GM23338 (cell line): Measurements from ENCODE around the gene TAF9B. TPM values are rescaled to one million over a fixed set of nuclear protein-coding genes. Genes with fewer than 3 reads are reported as not detected.

Source experiments
- ATAC-seq: fragments of 200-7000 bp; cut with Tn5 transposase; 3 replicates; pipeline ENCODE4 v1.9.1; 2020
- DNase-seq: peaks from one replicate; pipeline ENCODE4 v3.0.0-alpha.2; 2015; ENCODE audit warnings: low spot score
- H2AFZ ChIP-seq: fragments of 200-600 bp; sonication (generic); 2 replicates; pipeline ENCODE4 v1.8.0; 2016; ENCODE audit warnings: antibody characterized with exemption, mild to moderate bottlenecking, moderate library complexity
- H3F3A ChIP-seq: fragments of 200-600 bp; sonication (generic); replicated peaks from 2 replicates; pipeline ENCODE4 v1.8.0; 2017; ENCODE audit warnings: antibody characterized with exemption, mixed run types, low read depth
- H3K27ac ChIP-seq: fragments of 200-600 bp; sonication (generic); 2 replicates; pipeline ENCODE4 v1.6.1; 2016; ENCODE audit warnings: low read depth
- H3K27me3 ChIP-seq: fragments of 200-600 bp; sonication (generic); 2 replicates; pipeline ENCODE4 v1.8.0; 2016; ENCODE audit warnings: mild to moderate bottlenecking, mixed run types, moderate library complexity; ENCODE audit not compliant: insufficient read depth
- H3K36me3 ChIP-seq: fragments of 200-600 bp; sonication (generic); 2 replicates; pipeline ENCODE4 v1.8.0; 2016; ENCODE audit warnings: mild to moderate bottlenecking; ENCODE audit not compliant: insufficient read depth
- H3K4me1 ChIP-seq: fragments of 200-600 bp; sonication (generic); 2 replicates; pipeline ENCODE4 v1.8.0; 2016; ENCODE audit warnings: mild to moderate bottlenecking, moderate library complexity; ENCODE audit not compliant: insufficient read depth
- H3K4me2 ChIP-seq: fragments of 200-600 bp; sonication (generic); 2 replicates; pipeline ENCODE4 v1.7.1; 2017; ENCODE audit warnings: mixed run types
- H3K4me3 ChIP-seq: fragments of 200-600 bp; sonication (generic); 2 replicates; pipeline ENCODE4 v1.6.1; 2016; ENCODE audit warnings: mixed run types
- H3K79me2 ChIP-seq: fragments of 200-600 bp; sonication (generic); replicated peaks from 2 replicates; pipeline ENCODE4 v1.8.0; 2017; ENCODE audit warnings: mild to moderate bottlenecking; ENCODE audit not compliant: insufficient read depth
- H3K9me2 ChIP-seq: fragments of 200-600 bp; sonication (generic); 2 replicates; pipeline ENCODE4 v1.8.0; 2017; ENCODE audit not compliant: insufficient read depth
- H4K20me1 ChIP-seq: fragments of 200-600 bp; sonication (generic); replicated peaks from 2 replicates; pipeline ENCODE4 v1.8.0; 2017; ENCODE audit warnings: mild to moderate bottlenecking; ENCODE audit not compliant: insufficient read depth
- H3K27ac Mint-ChIP-seq: 2 replicates; pipeline ENCODE4 v1.8.0; 2020; ENCODE audit warnings: inconsistent platforms, mild to moderate bottlenecking, moderate library complexity, mixed read lengths
- H3K27me3 Mint-ChIP-seq: 3 replicates; pipeline ENCODE4 v1.8.0; 2022; ENCODE audit warnings: low read depth, mild to moderate bottlenecking, moderate library complexity, mixed read lengths, inconsistent platforms; ENCODE audit not compliant: insufficient read depth, poor library complexity
- H3K36me3 Mint-ChIP-seq: 3 replicates; pipeline ENCODE4 v1.8.0; 2021; ENCODE audit warnings: low read depth, mild to moderate bottlenecking, inconsistent platforms, moderate library complexity, mixed read lengths
- H3K4me1 Mint-ChIP-seq: 3 replicates; pipeline ENCODE4 v1.8.0; 2020; ENCODE audit warnings: mild to moderate bottlenecking, inconsistent platforms, mixed read lengths
- H3K4me3 Mint-ChIP-seq: 3 replicates; pipeline ENCODE4 v1.8.0; 2021; ENCODE audit warnings: moderate library complexity, mild to moderate bottlenecking, inconsistent platforms, mixed read lengths
- H3K9me3 Mint-ChIP-seq: 3 replicates; pipeline ENCODE4 v1.8.0; 2020; ENCODE audit warnings: moderate library complexity, mild to moderate bottlenecking, inconsistent platforms, mixed read lengths
- EZH2 ChIP-seq: fragments of 200-600 bp; sonication (generic); IDR thresholded peaks from one replicate; pipeline ENCODE4 v1.8.0; 2017; ENCODE audit warnings: antibody characterized with exemption, mild to moderate bottlenecking, low read depth; ENCODE audit not compliant: unreplicated experiment
- EZH2phosphoT487 ChIP-seq: fragments of 200-600 bp; sonication (generic); IDR thresholded peaks from one replicate; pipeline ENCODE4 v1.8.1; 2018; ENCODE audit warnings: antibody characterized with exemption; ENCODE audit not compliant: unreplicated experiment
- JUNB ChIP-seq: IDR thresholded peaks from one replicate; pipeline ENCODE4 v1.6.1; 2016; ENCODE audit warnings: antibody characterized with exemption; ENCODE audit not compliant: unreplicated experiment
- NANOG ChIP-seq: IDR thresholded peaks from 2 replicates; pipeline ENCODE4 v1.6.1; 2016; ENCODE audit warnings: antibody characterized with exemption, borderline replicate concordance
- POLR2AphosphoS5 ChIP-seq: IDR thresholded peaks from 2 replicates; pipeline ENCODE4 v1.6.1; 2016; ENCODE audit warnings: antibody characterized with exemption, low read depth
- STAT1 ChIP-seq: IDR thresholded peaks from one replicate; pipeline ENCODE4 v1.6.1; 2016; ENCODE audit warnings: antibody characterized with exemption; ENCODE audit not compliant: unreplicated experiment
- ZNF114 ChIP-seq: fragments of 250-450 bp; sonication (Bioruptor Pico); IDR thresholded peaks from 2 replicates; pipeline ENCODE4 v1.5.0; 2020; ENCODE audit warnings: mild to moderate bottlenecking, moderate library complexity
- ZNF331 ChIP-seq: fragments of 250-450 bp; sonication (Bioruptor Pico); IDR thresholded peaks from 2 replicates; pipeline ENCODE4 v1.5.0; 2020; ENCODE audit warnings: low read depth, mild to moderate bottlenecking, moderate library complexity
- polyA plus RNA-seq: library from polyadenylated mRNA; unstranded; fragments of >200 nt; fragmentation: Nextera tagmentation; extraction: Ambion mirVana; gene quantifications from 2 replicates; pipeline ENCODE4 v1.2.1, GENCODE V29; 2016
- total RNA-seq: library from RNA; depleted of rRNA; stranded (reverse); fragments of >200 nt; shearing (Covaris generic); gene quantifications from 2 replicates; pipeline ENCODE4 v1.2.3, GENCODE V29; 2014
- TF ChIP-seq, protein P1 (sequence below): IDR thresholded peaks from one replicate; pipeline ENCODE4 v1.6.1; 2018; ENCODE audit warnings: antibody characterized with exemption; ENCODE audit not compliant: unreplicated experiment
- TF ChIP-seq, protein P2 (sequence below), 2 experiments: fragments of 200-600 bp in 1 of 2; sonication (generic) in 1 of 2; conservative IDR thresholded peaks; 2 replicates each; pipeline versions ENCODE4 v1.5.1 to v1.6.1; 2016 to 2017; ENCODE audit warnings: antibody characterized with exemption in 2 of 2, low read depth in 2 of 2, mild to moderate bottlenecking in 2 of 2, moderate library complexity in 1 of 2

The TAF9B gene
- total and polyA plus RNA-seq, 2 experiments from 2014 or later = 23.1 to 37.8 TPM

DNA sequence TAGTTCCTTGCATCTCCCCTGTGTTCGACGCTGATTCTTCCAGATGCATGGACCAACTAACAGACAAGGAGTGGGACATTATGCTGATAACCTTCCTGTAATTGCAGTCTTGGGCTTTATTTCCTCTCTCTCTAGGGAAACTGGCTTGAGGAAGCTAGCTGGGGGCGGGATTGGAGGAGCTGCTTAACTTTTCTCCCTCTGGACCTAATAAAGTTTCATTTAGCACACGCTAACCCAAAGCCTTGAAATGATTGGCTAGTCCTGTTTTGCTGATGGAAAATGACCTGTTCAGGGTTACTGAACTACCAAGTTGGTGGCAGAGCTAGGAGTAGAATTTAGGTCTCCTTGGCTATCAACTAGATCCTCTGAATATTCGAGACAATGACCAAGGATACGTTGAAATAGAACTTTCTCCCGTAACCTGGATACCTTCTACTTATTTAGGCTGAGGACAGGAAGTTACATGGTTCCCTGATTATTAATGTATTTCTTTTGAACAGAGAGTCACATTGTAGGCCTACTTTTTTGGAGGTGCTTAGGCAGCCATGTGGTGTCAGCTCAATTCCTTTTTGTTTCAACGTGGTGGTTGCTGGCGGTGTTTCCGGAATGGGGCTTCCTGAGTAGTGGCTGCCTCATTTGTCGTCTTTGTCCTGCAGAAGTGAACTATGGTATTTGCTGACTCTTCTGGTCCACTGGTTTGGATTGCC lies 33.4 kb downstream of the TAF9B start:
- Histone ChIP-seq H3K4me2 (peak overlapping the region; percentile 90), H2AFZ (no peak overlapping the region), H3F3A (0 out of 2 replicates have a peak, but pooled peaks cover 3% of the 10 kb centered on the region), H4K20me1 (peaks cover 37% of the 10 kb centered on the region), H3K27ac (no peak overlapping the region), H3K4me3 (peak overlapping the region; percentile 92), H3K9me2 (no peaks in the 10 kb centered on the region), H3K79me2 (peaks cover 69% of the 10 kb centered on the region), H3K4me1 (peaks cover 25% of the 10 kb centered on the region), H3K36me3 (peaks cover 12% of the 10 kb centered on the region; the same call in 1 of the 2 replicates), H3K27me3 (no peaks in the 10 kb centered on the region)
- ATAC-seq (no peak), DNase-seq (no peak)
- Mint-ChIP-seq H3K4me1 (peaks cover 37% of the 10 kb centered on the region), H3K9me3 (no peaks in the 10 kb centered on the region), H3K27ac (no peak overlapping the region), H3K36me3 (peaks cover 35% of the 10 kb centered on the region), H3K4me3 (peak overlapping the region; percentile 93), H3K27me3 (peaks cover 5% of the 10 kb centered on the region)
- TF ChIP-seq, protein P1, sequence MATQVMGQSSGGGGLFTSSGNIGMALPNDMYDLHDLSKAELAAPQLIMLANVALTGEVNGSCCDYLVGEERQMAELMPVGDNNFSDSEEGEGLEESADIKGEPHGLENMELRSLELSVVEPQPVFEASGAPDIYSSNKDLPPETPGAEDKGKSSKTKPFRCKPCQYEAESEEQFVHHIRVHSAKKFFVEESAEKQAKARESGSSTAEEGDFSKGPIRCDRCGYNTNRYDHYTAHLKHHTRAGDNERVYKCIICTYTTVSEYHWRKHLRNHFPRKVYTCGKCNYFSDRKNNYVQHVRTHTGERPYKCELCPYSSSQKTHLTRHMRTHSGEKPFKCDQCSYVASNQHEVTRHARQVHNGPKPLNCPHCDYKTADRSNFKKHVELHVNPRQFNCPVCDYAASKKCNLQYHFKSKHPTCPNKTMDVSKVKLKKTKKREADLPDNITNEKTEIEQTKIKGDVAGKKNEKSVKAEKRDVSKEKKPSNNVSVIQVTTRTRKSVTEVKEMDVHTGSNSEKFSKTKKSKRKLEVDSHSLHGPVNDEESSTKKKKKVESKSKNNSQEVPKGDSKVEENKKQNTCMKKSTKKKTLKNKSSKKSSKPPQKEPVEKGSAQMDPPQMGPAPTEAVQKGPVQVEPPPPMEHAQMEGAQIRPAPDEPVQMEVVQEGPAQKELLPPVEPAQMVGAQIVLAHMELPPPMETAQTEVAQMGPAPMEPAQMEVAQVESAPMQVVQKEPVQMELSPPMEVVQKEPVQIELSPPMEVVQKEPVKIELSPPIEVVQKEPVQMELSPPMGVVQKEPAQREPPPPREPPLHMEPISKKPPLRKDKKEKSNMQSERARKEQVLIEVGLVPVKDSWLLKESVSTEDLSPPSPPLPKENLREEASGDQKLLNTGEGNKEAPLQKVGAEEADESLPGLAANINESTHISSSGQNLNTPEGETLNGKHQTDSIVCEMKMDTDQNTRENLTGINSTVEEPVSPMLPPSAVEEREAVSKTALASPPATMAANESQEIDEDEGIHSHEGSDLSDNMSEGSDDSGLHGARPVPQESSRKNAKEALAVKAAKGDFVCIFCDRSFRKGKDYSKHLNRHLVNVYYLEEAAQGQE = no peak
- TF ChIP-seq ZNF114 (CRISPR knock-in tag) (no peak), POLR2AphosphoS5 (no peak), STAT1 (no peak), NANOG (no peak)

DNA sequence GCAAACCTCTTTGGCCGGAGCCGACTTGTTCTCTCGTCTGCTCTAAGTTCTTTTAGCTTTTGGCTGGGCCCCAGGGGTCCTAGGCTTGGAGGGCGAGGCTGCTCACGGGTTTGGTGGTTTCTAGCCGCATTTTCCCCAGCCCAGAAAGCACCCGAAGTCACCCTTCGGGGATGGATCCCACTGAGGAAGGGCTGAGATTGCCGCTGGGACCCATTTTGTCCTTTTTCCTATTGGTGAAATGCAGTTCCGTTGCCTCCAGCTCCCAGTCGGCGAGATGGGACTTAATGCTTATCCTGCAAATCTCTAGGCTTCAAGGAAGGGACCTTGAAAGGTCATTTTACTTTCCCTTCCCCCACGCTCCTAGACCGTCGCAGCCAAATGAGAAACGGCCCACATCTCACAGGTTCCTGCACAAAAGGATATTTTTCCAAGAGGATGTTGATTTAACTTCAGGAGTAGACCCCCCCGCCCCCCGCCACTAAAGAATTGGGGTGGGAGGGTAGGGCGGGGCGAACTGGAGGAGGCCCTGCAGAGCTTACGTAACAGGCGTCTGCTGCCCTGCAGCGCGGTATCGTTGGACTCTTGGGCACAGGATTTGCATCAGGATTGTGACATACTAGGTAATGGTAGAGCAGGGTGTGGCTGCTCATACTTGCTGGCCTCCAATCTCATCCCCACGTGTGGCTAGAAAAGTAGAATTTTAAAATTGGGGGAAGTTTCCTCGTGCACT lies 34.8 kb downstream of the TAF9B start:
- peak; percentile 13 for ATAC-seq
- peaks cover 25% of the 10 kb centered on the region for H3K4me1 ChIP-seq
- Mint-ChIP-seq H3K4me1 (peaks cover 37% of the 10 kb centered on the region), H3K27ac (peak overlapping the region; percentile 92), H3K36me3 (peaks cover 27% of the 10 kb centered on the region), H3K27me3 (peaks cover 5% of the 10 kb centered on the region), H3K9me3 (no peaks in the 10 kb centered on the region), H3K4me3 (peak overlapping the region; percentile 93)
- 0 out of 2 replicates have a peak, but pooled peaks cover 3% of the 10 kb centered on the region for H3F3A ChIP-seq
- H4K20me1 ChIP-seq = peaks cover 32% of the 10 kb centered on the region
- peak overlapping the region; percentile 92 for H3K4me3 ChIP-seq
- peak overlapping the region; percentile 92 for H3K27ac ChIP-seq
- H3K79me2 ChIP-seq = peaks cover 56% of the 10 kb centered on the region
- no peaks in the 10 kb centered on the region for H3K9me2 ChIP-seq
- TF ChIP-seq ZNF331 = no peak
- TF ChIP-seq STAT1 = no peak
- no peak for TF ChIP-seq ZNF114 (CRISPR knock-in tag)
- no peak for TF ChIP-seq POLR2AphosphoS5
- TF ChIP-seq EZH2phosphoT487 = no peak
- no peak for TF ChIP-seq JUNB
- TF ChIP-seq NANOG = no peak
- TF ChIP-seq EZH2 = no peak
- TF ChIP-seq, protein P2, sequence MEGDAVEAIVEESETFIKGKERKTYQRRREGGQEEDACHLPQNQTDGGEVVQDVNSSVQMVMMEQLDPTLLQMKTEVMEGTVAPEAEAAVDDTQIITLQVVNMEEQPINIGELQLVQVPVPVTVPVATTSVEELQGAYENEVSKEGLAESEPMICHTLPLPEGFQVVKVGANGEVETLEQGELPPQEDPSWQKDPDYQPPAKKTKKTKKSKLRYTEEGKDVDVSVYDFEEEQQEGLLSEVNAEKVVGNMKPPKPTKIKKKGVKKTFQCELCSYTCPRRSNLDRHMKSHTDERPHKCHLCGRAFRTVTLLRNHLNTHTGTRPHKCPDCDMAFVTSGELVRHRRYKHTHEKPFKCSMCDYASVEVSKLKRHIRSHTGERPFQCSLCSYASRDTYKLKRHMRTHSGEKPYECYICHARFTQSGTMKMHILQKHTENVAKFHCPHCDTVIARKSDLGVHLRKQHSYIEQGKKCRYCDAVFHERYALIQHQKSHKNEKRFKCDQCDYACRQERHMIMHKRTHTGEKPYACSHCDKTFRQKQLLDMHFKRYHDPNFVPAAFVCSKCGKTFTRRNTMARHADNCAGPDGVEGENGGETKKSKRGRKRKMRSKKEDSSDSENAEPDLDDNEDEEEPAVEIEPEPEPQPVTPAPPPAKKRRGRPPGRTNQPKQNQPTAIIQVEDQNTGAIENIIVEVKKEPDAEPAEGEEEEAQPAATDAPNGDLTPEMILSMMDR (conservative IDR thresholded peaks at IDR 0.05; ENCODE audit: low read depth in 2 of 2) = no peak
- TF ChIP-seq, protein P1 = no peak
- no peaks in the 10 kb centered on the region for H3K27me3 ChIP-seq
- DNase-seq = peak; percentile 25
- H3K36me3 ChIP-seq = 0 out of 2 replicates have a peak, but pooled peaks cover 2% of the 10 kb centered on the region
- H2AFZ ChIP-seq = no peak overlapping the region
- H3K4me2 ChIP-seq = peak overlapping the region; percentile 90
